ENCODE data around the gene ASAP2. TPM values are rescaled to one million over a fixed set of nuclear protein-coding genes. Genes with fewer than 3 reads are reported as not detected.
A peak's percentile ranks its signal among the peaks of the same experiment; 100 is the strongest.

ASAP2 gene
- total RNA-seq, 2 donors from 2014 or later = not detected

DNA sequence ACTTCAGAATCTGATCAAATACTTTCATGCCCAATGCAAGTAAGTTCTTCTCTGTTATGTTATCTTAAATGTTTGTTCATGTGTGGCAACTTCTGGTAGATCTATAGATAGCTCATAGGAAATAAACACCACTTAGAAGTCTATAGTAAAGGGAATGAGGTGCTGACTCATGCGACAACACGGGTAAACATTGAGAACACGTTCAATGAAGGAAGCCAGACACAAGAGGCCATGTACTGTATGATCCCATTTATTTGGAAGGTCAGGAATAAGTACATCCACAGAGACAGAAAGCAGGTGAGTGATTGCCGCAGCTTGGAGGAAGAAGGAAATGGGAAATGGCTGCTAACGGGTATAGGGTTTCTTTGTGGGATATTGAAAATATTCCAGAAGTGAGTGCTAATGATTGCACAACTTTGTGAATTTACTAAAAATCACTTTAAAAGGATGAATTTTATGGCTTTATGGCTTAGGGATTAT, 121.3 kb downstream of the ASAP2 start:
- Mint-ChIP-seq H3K4me3 (no peak overlapping the region), H3K27me3 (peaks cover 0 to 7% of the 10 kb centered on the region in 2 donors), H3K36me3 (no peaks in the 10 kb centered on the region), H3K9me3 (no peaks in the 10 kb centered on the region), H3K4me1 (ENCODE audit: low read depth in 2 of 2) (no peaks in the 10 kb centered on the region), H3K27ac (no peak overlapping the region)
- ATAC-seq (peak in 1 of 2 donors; percentile 46), DNase-seq (ENCODE audit: low spot score) (no peak)

DNA sequence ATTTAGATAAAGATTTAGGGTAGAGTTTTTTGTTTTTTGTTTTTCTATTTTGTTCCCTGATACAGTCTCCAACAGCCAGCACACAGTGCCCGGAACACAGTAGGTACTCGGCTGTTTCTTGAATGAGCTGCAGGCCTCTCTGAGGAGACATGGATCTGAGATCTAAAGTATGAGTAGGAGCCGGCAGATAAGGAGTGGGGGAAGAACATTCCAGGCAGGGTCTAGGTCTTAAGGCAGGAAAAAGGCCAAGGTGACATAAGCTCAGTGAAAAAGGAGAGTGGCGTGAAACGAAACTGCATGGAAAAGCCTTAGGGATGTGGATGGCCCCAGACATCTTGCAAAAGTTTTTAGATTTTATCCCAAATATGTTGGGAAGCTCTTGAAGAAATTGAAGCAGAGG, 122.3 kb downstream of the ASAP2 start:
- H3K9me3 Mint-ChIP-seq = no peaks in the 10 kb centered on the region

DNA sequence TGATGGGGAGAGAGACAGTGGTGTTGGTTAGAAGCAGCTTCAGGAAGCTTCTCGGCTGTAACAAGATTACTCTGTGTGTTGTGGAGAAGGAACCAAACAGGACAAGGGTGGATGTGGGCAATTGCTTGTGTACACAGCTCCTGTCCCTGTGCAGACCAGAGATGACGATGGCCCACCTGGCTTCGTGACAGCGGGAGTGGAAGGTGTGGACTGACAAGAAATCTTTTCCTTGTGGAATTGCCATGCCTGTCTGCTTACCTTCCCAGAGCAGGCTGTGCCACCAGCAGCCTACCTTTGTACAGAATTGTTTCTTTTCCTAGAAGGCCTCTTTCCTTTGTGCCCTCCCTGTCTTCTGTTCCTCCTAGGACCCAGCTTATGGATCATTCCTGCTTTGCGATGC, 122.9 kb downstream of the ASAP2 start:
- no peaks in the 10 kb centered on the region for H3K4me1 Mint-ChIP-seq (ENCODE audit: low read depth in 2 of 2)
- H3K27ac Mint-ChIP-seq = no peak overlapping the region
- no peak for DNase-seq (ENCODE audit: low spot score)
- H3K4me3 Mint-ChIP-seq = no peak overlapping the region
- H3K9me3 Mint-ChIP-seq = no peaks in the 10 kb centered on the region
- peaks cover 0 to 5% of the 10 kb centered on the region in 2 donors for H3K27me3 Mint-ChIP-seq
- ATAC-seq = no peak
- no peaks in the 10 kb centered on the region for H3K36me3 Mint-ChIP-seq

More for the DNA sequence above, 122.3 kb downstream of the ASAP2 start:
- Mint-ChIP-seq H3K36me3 (no peaks in the 10 kb centered on the region), H3K27ac (no peak overlapping the region), H3K4me1 (ENCODE audit: low read depth in 2 of 2) (no peaks in the 10 kb centered on the region), H3K27me3 (peaks cover 0 to 5% of the 10 kb centered on the region in 2 donors), H3K4me3 (no peak overlapping the region)
- ATAC-seq (no peak), DNase-seq (ENCODE audit: low spot score) (no peak)

DNA sequence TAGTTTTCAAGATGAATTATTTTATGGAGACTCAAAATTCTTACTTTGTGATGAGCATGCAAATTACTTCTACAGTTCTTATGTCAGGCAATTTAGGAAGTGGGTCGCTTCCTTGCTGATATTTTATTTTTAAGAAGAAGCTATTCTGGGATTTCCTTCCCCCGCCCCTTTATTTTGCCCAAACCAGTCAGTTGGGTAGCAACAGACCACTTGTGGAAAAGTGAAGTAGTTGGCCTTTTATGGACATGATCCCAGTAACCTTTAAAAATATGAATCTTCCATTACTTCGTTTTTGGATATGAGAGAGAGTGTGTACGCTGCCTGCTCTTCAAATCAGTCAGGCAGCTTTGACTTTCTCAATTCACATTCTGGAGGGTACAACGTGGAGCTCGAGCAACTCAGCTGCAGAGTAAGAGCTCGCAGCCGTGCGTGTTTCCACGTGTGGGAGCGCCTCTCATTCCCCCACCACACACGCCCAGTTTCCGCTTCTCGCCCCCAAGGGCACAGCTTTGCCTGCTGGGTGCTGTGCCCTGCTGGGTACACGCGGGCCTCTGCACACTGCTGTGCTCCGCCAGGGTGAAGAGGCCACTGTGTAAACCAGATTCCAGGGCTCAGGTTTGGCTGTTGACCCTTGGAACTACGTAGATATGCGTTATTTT, 124.1 kb downstream of the ASAP2 start:
- DNase-seq (ENCODE audit: low spot score) = no peak
- Mint-ChIP-seq H3K4me3 (no peak overlapping the region), H3K4me1 (ENCODE audit: low read depth in 2 of 2) (no peaks in the 10 kb centered on the region), H3K9me3 (no peaks in the 10 kb centered on the region), H3K27me3 (peaks cover 0 to 5% of the 10 kb centered on the region in 2 donors), H3K36me3 (no peaks in the 10 kb centered on the region), H3K27ac (no peak overlapping the region)
- peak in 1 of 2 donors; percentile 28 for ATAC-seq

DNA sequence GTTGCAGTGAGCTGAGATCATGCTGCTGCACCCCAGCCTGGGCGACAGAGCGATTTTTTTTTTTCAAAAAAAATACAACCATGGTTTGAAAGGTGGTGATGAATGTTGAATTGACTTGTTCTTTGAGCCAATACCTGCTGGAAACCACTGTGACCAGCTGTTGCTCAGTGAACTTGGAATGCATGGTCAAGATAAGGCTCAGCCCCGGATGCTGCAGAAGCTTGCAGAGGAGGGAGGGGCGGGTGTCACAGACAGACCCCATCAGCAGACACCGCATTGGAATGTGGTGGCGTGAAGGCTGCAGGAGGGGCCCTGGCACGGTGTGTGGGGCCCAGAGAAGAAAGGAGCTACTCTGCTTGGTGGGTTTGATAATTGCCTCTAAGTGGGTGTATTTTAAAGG, 125.1 kb downstream of the ASAP2 start:
- ATAC-seq = no peak
- Mint-ChIP-seq H3K4me1 (ENCODE audit: low read depth in 2 of 2) (peaks cover 0 to 5% of the 10 kb centered on the region in 2 donors), H3K36me3 (no peaks in the 10 kb centered on the region), H3K9me3 (no peaks in the 10 kb centered on the region), H3K4me3 (no peak overlapping the region), H3K27me3 (peaks cover 0 to 5% of the 10 kb centered on the region in 2 donors), H3K27ac (no peak overlapping the region)
- DNase-seq (ENCODE audit: low spot score) = no peak

DNA sequence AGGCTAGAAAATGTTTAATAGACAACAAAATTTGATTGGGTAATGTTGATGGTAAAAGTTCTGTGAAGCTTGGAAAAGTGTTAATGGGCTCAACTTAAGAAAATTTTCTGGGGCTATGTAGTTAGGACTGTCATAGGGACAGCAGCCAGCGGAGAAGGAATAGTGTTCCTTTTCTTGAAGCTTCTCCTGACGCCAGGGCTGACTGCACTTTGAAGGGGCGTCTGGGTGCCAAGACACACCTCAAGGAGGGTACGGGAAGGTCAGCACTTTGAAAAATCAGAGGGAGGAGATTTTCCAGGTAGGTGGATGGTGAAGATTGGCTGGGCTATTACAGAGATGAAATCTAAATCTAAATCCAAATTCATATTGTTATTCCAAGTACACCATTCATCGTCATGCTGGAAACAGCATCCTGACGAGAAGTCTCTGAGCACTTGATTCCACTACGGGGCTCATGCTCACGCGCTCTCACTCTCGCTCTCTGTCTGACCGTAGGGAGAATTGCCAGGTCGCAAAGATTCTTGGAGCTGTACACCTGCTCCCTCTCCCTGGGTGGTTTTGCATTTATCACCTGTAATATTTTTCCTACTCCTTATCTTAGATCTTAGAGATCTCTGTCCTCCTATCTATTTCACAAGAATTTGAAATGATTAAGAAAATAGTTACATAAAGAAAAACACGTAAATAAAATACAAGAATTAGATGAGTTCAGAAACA, 125.7 kb downstream of the ASAP2 start:
- H3K4me1 Mint-ChIP-seq (ENCODE audit: low read depth in 2 of 2) = peaks cover 0 to 5% of the 10 kb centered on the region in 2 donors
- H3K27ac Mint-ChIP-seq = no peak overlapping the region
- H3K27me3 Mint-ChIP-seq = peaks cover 0 to 5% of the 10 kb centered on the region in 2 donors
- H3K4me3 Mint-ChIP-seq = no peak overlapping the region
- H3K36me3 Mint-ChIP-seq = no peaks in the 10 kb centered on the region
- no peak for DNase-seq (ENCODE audit: low spot score)
- no peaks in the 10 kb centered on the region for H3K9me3 Mint-ChIP-seq
- ATAC-seq = no peak

DNA sequence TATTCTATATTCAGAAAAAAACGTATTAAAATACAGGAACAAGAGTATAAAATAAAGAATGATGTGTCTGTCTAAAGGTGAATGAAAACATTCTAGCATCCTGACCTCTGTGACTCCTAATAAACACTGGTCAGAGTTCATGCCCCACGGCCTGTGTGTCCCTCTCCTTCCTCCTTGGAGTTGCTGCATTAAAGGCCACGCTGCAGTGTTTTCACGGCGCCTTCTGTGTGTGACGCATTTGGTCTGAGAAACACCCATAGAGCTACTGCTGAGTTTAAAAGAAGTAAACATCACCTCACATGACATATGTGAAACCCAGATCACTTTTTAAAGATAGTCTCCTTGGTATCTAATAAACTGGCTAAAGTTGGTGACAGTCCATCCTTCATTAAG, 126.2 kb downstream of the ASAP2 start:
- DNase-seq (ENCODE audit: low spot score) (no peak), ATAC-seq (no peak)
- no peaks in the 10 kb centered on the region for H3K9me3 Mint-ChIP-seq
- H3K4me1 Mint-ChIP-seq (ENCODE audit: low read depth in 2 of 2) = peaks cover 0 to 5% of the 10 kb centered on the region in 2 donors
- H3K36me3 Mint-ChIP-seq = no peaks in the 10 kb centered on the region
- H3K27ac Mint-ChIP-seq = no peak overlapping the region
- H3K27me3 Mint-ChIP-seq = peaks cover under 1 to 6% of the 10 kb centered on the region in 2 donors
- no peak overlapping the region for H3K4me3 Mint-ChIP-seq

DNA sequence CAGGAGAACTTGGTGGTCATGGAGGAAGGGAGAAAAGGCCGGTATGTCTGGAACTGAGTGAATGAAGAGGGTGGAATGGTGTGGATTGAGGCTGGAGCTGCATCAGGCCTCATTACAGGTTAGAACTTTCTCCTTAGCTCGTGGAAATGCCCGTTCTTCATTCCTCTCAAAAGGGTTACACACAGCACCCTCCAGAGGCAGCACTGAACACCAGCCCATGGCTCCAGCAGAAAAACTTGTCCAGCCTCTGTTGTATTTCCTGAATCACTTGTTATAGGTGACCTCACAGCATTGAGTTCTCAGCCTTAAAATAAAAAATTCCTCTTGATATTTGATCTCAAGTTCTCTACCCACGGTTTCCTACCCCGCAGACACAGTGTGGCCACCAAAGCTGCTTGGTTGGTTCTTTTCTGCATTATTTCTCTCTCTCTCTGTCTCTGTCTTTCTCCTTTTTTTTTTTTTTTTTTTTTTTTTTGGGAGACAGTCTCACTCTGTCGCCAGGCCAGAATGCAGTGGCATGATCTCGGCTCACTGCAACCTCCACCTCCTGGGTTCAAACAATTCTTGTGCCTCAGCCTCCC, 127.1 kb downstream of the ASAP2 start:
- DNase-seq (ENCODE audit: low spot score) = no peak
- Mint-ChIP-seq H3K4me1 (ENCODE audit: low read depth in 2 of 2) (peaks cover 0 to 5% of the 10 kb centered on the region in 2 donors), H3K27ac (no peak overlapping the region), H3K36me3 (no peaks in the 10 kb centered on the region), H3K4me3 (no peak overlapping the region), H3K9me3 (no peaks in the 10 kb centered on the region), H3K27me3 (peaks cover 8 to 10% of the 10 kb centered on the region in 2 donors)
- no peak for ATAC-seq

DNA sequence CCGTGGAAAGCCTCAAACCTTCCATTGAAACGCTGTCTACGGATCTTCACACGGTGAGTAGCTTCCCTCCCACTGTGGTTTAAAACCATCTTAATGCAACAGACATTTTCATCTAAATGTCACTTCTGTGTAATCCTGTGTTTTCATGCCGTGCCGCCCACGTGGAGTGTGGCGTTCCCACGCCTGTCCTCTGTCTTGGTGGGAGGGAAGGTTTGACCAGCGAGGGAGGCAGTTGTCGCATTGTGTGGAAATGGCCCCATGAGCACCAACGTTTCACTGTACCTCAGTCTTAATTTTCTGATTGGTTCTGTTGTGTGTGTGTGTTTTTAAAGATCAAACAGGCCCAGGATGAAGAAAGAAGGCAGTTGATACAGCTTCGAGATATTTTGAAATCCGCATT, 128.1 kb downstream of the ASAP2 start:
- H3K4me1 Mint-ChIP-seq (ENCODE audit: low read depth in 2 of 2) = peaks cover 0 to 5% of the 10 kb centered on the region in 2 donors
- ATAC-seq = no peak
- peaks cover 8 to 12% of the 10 kb centered on the region in 2 donors for H3K27me3 Mint-ChIP-seq
- no peak for DNase-seq (ENCODE audit: low spot score)
- H3K27ac Mint-ChIP-seq = no peak overlapping the region
- no peaks in the 10 kb centered on the region for H3K36me3 Mint-ChIP-seq
- no peaks in the 10 kb centered on the region for H3K9me3 Mint-ChIP-seq
- no peak overlapping the region for H3K4me3 Mint-ChIP-seq

DNA sequence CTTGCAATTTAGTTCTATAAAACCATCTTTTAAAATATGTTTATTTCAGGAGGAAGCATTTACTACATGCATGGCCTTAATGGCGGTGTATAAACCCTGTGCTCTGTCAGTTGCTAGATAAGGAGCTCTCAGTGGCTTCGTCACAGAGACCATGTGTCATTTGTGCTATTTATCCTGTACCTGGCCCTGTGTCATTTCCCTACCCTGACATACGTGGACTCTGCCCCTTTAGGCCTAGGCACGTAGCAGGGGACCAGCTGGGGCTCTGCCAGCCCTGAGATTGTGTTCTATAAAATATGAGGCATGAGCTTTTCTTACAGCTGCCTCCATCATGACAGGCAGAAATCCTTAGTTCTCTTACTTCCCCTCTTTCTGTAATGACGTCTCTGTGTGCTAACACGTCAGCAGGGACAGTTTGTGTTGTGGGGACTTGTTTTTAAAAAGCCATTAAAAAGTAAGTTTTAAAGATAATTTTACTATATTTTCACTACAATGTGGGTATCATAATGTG, 128.8 kb downstream of the ASAP2 start:
- Mint-ChIP-seq H3K4me3 (no peak overlapping the region), H3K36me3 (no peaks in the 10 kb centered on the region), H3K4me1 (ENCODE audit: low read depth in 2 of 2) (peaks cover 0 to 5% of the 10 kb centered on the region in 2 donors), H3K27me3 (peaks cover 8 to 15% of the 10 kb centered on the region in 2 donors), H3K9me3 (no peaks in the 10 kb centered on the region), H3K27ac (no peak overlapping the region)
- ATAC-seq (no peak), DNase-seq (ENCODE audit: low spot score) (no peak)

DNA sequence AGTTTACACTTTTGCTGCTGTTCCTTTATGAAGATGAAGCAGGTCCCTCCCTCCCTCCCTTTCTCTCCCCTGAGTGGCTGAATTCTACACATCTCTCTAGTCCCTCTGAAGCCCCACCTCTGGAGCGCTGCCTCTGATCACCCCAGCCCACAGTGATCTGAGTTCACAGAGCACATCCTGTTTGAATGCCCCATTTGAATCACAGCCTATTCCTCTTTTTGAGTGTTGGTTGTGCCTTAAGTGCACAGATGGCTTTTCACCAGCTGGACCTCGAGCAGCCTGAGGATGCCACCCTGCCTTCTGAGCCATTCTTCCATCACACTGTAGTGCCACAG, 129.6 kb downstream of the ASAP2 start:
- peak in 1 of 2 donors; percentile 65 for ATAC-seq
- H3K27me3 Mint-ChIP-seq = peaks cover 8 to 15% of the 10 kb centered on the region in 2 donors

DNA sequence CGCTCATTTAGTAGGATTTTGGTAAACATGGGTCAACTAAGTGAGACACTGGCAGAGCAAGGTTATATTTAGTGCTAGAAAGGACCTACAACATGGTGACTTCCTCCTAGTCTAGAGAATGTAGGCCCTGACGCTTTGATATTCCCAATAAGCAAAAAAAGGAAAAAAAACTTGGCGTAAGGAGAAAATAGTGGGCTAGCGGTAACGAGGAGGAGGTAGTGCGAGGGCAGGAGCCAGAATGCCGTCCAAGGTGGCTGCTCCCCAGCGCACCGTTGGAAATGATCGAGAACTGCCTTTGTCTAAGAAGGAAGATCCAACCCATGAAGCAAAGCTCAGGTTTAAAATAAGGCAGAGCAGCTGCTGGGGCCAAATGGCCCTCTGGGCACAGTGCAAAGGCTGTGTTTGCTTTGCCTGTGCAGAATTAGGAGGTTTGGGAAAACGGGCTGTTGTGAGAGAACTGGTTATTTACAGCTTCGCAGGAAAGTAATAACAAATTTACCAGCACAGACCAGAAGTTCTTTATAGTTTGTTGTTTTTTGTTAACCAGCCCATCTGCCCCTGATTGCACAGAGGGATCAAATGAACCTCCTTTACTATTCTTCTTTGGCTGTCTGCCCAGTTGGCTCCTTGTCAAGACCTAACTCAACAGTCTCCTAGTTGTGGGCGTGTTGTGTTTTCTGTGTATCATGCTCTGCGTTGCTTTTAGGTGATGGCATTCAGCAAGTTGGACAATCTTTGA, 130.1 kb downstream of the ASAP2 start:
- DNase-seq (ENCODE audit: low spot score) = no peak

More for the DNA sequence above, 129.6 kb downstream of the ASAP2 start:
- no peak for DNase-seq (ENCODE audit: low spot score)
- Mint-ChIP-seq H3K4me3 (no peak overlapping the region), H3K4me1 (ENCODE audit: low read depth in 2 of 2) (peaks cover 0 to 5% of the 10 kb centered on the region in 2 donors), H3K27ac (no peak overlapping the region), H3K36me3 (no peaks in the 10 kb centered on the region), H3K9me3 (no peaks in the 10 kb centered on the region)

DNA sequence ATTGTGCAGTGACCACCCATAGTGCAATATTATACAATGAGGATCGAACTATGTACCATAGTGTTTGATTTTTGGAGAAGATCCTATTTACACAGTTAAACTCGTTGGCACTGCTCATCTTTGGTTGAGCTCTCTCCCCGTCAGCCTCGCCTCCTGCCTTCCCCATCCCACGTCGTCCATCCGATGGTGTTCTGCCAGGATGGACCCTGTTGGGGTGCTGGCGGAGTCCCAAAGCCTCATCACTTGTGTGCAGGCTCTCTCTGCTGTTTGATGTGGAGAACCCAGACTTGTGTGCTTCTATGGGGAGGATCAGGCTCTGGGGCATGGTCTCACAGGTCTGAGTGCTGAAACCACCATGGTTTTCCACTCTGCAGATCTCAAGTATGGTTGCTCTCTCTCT, 131.3 kb downstream of the ASAP2 start:
- Mint-ChIP-seq H3K4me3 (no peak overlapping the region), H3K4me1 (ENCODE audit: low read depth in 2 of 2) (peaks cover 0 to 5% of the 10 kb centered on the region in 2 donors), H3K9me3 (no peaks in the 10 kb centered on the region), H3K36me3 (no peaks in the 10 kb centered on the region), H3K27me3 (peaks cover 9 to 15% of the 10 kb centered on the region in 2 donors), H3K27ac (no peak overlapping the region)
- DNase-seq (ENCODE audit: low spot score) (no peak), ATAC-seq (peak in 1 of 2 donors; percentile 8)

More for the DNA sequence above, 130.1 kb downstream of the ASAP2 start:
- Mint-ChIP-seq H3K4me3 (no peak overlapping the region), H3K4me1 (ENCODE audit: low read depth in 2 of 2) (peaks cover 0 to 5% of the 10 kb centered on the region in 2 donors), H3K27me3 (peaks cover 8 to 15% of the 10 kb centered on the region in 2 donors), H3K36me3 (no peaks in the 10 kb centered on the region), H3K9me3 (no peaks in the 10 kb centered on the region), H3K27ac (no peak overlapping the region)
- ATAC-seq = no peak

Data from natural killer cell treated with Interleukin-12 subunit alpha and Interleukin-12 subunit beta and Interleukin-15 and Interleukin-18, amount 100 ng/mL, for 72 hours (primary cell).